NCI-H1092 (cell line): ENCODE data around the gene LKAAEAR1.

Experiments used
- DNase-seq: peaks from one replicate; lab custom pipeline; 2025; lab: John Stamatoyannopoulos, UW

LKAAEAR1 gene

DNA sequence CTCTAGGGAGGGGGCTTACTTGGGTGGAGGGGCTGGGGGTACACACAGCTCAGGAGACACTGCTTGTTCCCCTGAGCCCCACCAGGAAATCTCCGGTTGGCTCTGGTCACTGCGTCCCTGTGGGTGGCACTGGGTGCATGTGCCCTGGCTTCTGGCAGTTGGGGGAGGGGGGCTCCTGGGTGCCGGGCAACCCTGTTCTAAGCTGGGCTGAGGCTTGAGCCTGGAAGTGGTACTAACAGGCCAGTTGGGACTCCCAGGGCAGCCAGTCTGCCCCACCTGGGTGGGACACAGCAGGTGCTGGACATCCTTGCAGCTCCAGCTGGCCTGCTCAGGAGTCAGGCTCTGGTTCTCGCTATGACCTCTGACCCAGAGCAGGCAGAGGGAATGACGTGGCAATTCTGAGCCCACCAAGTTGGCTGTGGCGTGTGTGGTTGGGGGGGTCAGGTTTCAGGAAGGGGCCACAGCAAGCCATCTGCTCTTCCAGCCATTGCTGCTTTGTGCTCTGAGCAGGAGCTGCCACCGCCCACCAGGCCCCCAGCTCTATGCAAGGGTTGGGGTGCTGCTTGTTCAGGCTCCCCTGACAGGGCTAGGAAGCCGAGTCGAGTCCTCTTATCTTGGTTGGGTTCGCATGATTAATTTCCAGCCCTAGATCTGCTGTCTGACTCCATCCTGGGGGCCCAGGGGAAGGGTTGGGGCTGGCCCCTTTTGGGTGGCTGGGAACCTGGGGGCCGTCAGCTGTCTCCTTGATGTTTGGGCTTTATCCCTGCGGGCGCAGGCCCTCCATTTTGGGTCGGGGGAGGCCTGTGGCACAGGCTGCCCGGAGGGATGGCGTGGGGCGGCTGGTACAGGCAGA, 47.6 kb downstream of the LKAAEAR1 start:
- no peak for DNase-seq

DNA sequence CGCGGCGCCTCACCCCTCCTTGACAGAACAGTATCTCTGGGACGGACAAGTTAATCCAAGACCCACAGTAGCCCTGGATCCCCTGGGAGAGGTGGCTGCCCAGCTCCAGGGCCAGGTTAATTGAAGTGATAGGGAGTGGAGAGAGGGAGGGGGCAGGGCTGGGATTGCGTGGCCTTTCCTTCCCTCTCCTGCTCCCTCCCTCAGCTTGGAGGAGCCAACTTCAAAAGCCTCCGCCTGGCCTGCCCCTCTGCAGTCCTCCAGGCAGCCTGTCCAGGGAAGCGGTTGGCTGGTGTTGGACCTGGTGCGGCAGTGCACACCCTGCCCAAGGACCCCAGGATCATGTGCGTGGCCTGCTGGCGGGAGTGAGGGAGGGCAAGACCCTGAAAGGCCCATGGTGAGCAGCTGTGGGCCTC, 48.3 kb downstream of the LKAAEAR1 start, which contains the start of gene C20orf204:
C20orf204 (plus strand) TSS at position 250 of the 413 bp plus-strand sequence; CDS start at position 392, 142 bp downstream.
- DNase-seq, result no peak

DNA sequence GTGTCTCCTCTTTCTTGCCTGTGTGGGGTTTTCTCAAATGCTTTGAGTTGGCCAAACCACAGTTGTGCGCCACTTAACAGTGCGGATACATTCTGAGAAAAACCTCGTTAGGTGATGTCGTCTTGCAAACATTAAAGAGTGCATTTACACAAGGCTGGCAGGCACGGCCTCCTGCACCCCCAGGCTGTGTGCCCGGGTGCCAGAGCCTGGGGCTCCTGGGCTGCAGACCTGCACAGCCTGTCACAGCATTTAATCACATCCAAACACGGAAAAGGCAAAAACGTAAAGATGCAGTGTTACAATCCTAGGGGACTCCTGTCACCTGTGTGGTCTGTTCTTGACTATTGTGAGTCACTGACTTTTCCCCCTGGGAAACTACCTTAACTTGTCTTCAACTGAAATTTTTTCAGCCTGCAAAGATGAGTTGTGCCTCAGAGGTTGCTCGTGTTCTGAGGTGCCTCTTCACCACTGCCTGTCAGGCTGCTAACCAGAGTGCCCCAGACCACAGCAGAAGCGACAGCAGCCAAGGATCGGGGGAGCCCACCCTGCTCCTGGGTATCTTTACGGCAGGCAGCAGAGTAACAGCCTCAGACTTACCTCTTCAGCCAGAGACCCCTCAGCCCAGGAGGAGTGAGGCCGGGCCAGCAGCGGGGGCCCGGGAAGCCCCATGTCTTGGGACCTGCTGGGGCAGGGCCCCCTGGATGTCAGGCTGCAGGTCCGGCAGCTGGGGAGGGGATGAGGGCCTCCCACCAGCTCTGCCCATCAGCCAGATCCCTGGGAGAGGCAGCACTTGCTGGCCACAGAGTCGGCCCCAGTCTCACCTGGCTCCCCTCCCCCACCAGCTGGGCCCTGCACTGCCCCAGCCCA, 48.9 kb downstream of the LKAAEAR1 start:
- DNase-seq, result no peak

DNA sequence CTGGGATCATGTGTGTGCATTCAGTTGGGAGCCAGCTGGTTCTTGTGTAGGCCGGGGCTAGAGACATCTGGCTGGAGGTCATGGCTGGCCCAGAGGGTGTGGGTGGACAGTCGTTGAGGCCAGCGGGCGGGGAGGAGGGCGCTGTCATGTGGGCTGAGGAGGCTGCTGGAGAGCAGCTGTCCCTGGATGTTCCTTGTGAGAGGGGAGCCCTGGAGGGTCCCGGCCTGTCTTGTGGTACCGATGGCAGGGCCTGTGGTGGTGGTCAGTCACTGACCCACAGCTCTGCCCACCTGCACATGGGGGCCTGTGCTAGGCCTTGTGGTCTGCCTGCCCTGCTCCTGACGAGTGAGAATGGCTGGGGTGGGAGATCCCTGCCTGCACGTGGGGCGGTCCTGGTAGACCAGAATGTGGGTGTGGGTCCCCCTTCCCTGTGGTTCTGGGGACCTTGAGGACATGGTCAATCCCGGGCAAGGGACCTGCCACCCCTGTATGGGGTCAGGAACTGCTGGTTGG, 50.2 kb downstream of the LKAAEAR1 start:
- DNase-seq, result no peak
